Spleen (tissue), 11 donors: ENCODE data around the gene TNPO3. TPM values are rescaled to one million over a fixed set of nuclear protein-coding genes. Genes with fewer than 3 reads are reported as not detected.

Source experiments
- DNase-seq: peaks from one replicate; pipeline ENCODE4 v3.0.0-alpha.2; 2020
- H3K27ac ChIP-seq, 8 donors: fragments of 200-600 bp; sonication (generic) in 7 of 8; 1 replicate in 4 of 8; 2 replicates in 4 of 8; pipeline versions ENCODE4 v1.5.0 to v1.8.0; 2016 to 2021; ENCODE audit warnings: inconsistent platforms in 4 of 8, mild to moderate bottlenecking in 4 of 8, moderate library complexity in 1 of 8
- H3K27me3 ChIP-seq, 7 donors: fragments of 200-600 bp; sonication (generic) in 6 of 7; replicated peaks in 1 of 7; 1 replicate in 4 of 7; 2 replicates in 3 of 7; pipeline versions ENCODE4 v1.5.0 to v1.8.0; 2016 to 2021; ENCODE audit warnings: inconsistent platforms in 3 of 7, mild to moderate bottlenecking in 1 of 7
- H3K36me3 ChIP-seq, 6 donors: fragments of 200-600 bp; sonication (generic) in 5 of 6; 1 replicate in 4 of 6; 2 replicates in 2 of 6; pipeline versions ENCODE4 v1.5.0 to v1.8.0; 2016 to 2021; ENCODE audit warnings: inconsistent platforms in 2 of 6
- H3K4me1 ChIP-seq, 6 donors: fragments of 200-600 bp; sonication (generic) in 5 of 6; 1 replicate in 3 of 6; 2 replicates in 3 of 6; pipeline versions ENCODE4 v1.5.0 to v1.8.0; 2016 to 2021; ENCODE audit warnings: inconsistent platforms in 3 of 6
- H3K4me3 ChIP-seq, 8 donors: fragments of 200-600 bp; sonication (generic) in 7 of 8; 1 replicate in 4 of 8; 2 replicates in 4 of 8; pipeline versions ENCODE4 v1.5.0 to v1.8.0; 2016 to 2021; ENCODE audit warnings: inconsistent platforms in 4 of 8, mild to moderate bottlenecking in 4 of 8, moderate library complexity in 2 of 8
- H3K9me3 ChIP-seq, 8 donors: fragments of 200-600 bp; sonication (generic) in 7 of 8; 1 replicate in 4 of 8; 2 replicates in 4 of 8; pipeline versions ENCODE4 v1.5.0 to v1.8.0; 2016 to 2021; ENCODE audit warnings: inconsistent platforms in 4 of 8
- POLR2A ChIP-seq, 3 donors: fragments of 450-650 bp; IDR thresholded peaks; one replicate each; pipeline ENCODE4 v1.5.1; 2017; ENCODE audit warnings: antibody characterized with exemption in 3 of 3, mild to moderate bottlenecking in 1 of 3
- POLR2AphosphoS5 ChIP-seq, 3 donors: sonication (generic); formaldehyde crosslinking; IDR thresholded peaks; one replicate each; pipeline ENCODE4 v1.5.1; 2017; ENCODE audit warnings: antibody characterized with exemption in 3 of 3
- WGBS, 5 donors: extraction: QIAGEN DNeasy Blood & Tissue Kit in 3 of 5; methylation state at CpG; one replicate each; pipeline versions ENCODE4 v1.1.5 to v1.1.7; 2013 to 2018; 5-methylcytosine and 5-hydroxymethylcytosine counted together
- intact Hi-C: fragments of 100-400 bp; cut with DNase I; formaldehyde crosslinking; loops from one replicate; pipeline ENCODE4 v1.15.0; 2023; ENCODE audit warnings: low total_unique reads
- polyA plus RNA-seq, 3 donors: library from polyadenylated mRNA; stranded (reverse); fragments of 200-250 nt; gene quantifications; one replicate each; pipeline ENCODE4 v1.2.1, GENCODE V29; 2013
- total RNA-seq, 7 donors: library from RNA; depleted of rRNA in 3 of 7; stranded (reverse); fragments of >200 nt in 3 of 7; fragmentation: NEBNext Ultra II Directional in 4 of 7; extraction: Animal tissue kit (Norgen Biotek cat#: 25700) in 4 of 7; gene quantifications; one replicate each; pipeline versions ENCODE4 v1.1.0 to v1.2.1, GENCODE V29; 2016 to 2021
- TF ChIP-seq, protein P1 (sequence below), 11 experiments: fragments of 200-600 bp in 7 of 11; fragments of 450-650 bp in 4 of 11; sonication (generic) in 4 of 11; IDR thresholded peaks in 8 of 11; conservative IDR thresholded peaks in 3 of 11; 1 replicate in 7 of 11; 2 replicates in 4 of 11; pipeline versions ENCODE4 v1.4.0 to v1.8.0; 2016 to 2021; ENCODE audit warnings: antibody characterized with exemption in 11 of 11, inconsistent platforms in 4 of 11, mild to moderate bottlenecking in 1 of 11
- donor health status: healthy with polysubstance abuse.
- donor health status: DM: no; HTN: no; CAD: no; lungs with moderate emphysema.
- donor health status: DM: no; HTN: no; CAD: no.
- donor health status: Bipolar disorder and iron deficiency.
- donor health status: healthy.
- donor health status: DM: no; HTN: no; CAD: no.
- donor health status: DM: yes; HTN: yes; CAD: no.

The TNPO3 gene
- total and polyA plus RNA-seq, 10 donors, result 11.2 to 49.0 (median 35.1) TPM

- 26 to 58% (median 42%) methylated on average over 33 to 69 of the region's 69 CpGs for WGBS, 5 donors
- H3K4me1 ChIP-seq, result peaks cover 3 to 27% (median 16%) of the 10 kb centered on the region in 6 donors
- peak overlapping the region in 4 of 8 donors; percentile 21 to 61 (median 28) for H3K4me3 ChIP-seq
- intact Hi-C loops, result no loop called here
- H3K27me3 ChIP-seq, result peaks cover 0 to 59% (median 27%) of the 10 kb centered on the region in 7 donors
- no peak overlapping the region for H3K27ac ChIP-seq
- TF ChIP-seq, protein P1, sequence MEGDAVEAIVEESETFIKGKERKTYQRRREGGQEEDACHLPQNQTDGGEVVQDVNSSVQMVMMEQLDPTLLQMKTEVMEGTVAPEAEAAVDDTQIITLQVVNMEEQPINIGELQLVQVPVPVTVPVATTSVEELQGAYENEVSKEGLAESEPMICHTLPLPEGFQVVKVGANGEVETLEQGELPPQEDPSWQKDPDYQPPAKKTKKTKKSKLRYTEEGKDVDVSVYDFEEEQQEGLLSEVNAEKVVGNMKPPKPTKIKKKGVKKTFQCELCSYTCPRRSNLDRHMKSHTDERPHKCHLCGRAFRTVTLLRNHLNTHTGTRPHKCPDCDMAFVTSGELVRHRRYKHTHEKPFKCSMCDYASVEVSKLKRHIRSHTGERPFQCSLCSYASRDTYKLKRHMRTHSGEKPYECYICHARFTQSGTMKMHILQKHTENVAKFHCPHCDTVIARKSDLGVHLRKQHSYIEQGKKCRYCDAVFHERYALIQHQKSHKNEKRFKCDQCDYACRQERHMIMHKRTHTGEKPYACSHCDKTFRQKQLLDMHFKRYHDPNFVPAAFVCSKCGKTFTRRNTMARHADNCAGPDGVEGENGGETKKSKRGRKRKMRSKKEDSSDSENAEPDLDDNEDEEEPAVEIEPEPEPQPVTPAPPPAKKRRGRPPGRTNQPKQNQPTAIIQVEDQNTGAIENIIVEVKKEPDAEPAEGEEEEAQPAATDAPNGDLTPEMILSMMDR (IDR thresholded peaks at IDR 0.05 in 8 of 11, conservative IDR thresholded peaks at IDR 0.05 in 3 of 11), result no peak
- TF ChIP-seq POLR2A (IDR thresholded peaks at IDR 0.05) (no peak), POLR2AphosphoS5 (IDR thresholded peaks at IDR 0.05) (no peak)
- peak; percentile 68 for DNase-seq
- H3K9me3 ChIP-seq, result no peaks in the 10 kb centered on the region
- no peaks in the 10 kb centered on the region for H3K36me3 ChIP-seq
These were observed 138.9 kb downstream of the TNPO3 start for GRCh38 chr7:128915841-128916642.

DNA sequence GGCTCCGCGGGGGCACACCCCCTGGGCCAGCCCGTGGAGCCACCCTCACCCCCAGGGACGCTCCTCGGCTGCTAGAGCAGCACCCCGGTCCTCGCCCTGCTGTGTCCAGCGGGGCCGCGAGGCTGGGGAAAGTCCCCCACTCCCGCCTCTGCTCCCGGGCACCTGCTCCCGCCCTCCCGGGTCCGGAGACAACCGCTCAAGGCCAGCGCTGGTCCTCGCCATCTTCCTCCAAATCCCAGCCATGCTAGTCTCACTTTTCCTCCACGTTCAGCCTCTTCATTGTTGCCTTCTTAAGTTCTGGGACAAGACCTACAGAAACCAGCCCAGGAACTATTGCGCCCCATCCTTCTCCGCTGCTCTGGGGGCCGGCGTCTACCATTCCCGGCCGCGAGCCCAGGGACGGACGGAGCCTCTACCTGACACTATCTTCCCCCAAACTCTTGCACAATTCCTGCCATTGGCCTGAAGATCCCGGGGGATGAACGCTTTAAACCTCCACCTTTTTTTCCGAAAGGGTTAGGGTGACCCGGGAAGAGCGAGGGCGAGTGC is 139.6 kb downstream of the TNPO3 start:
- Histone ChIP-seq H3K27me3 (peaks cover 0 to 59% (median 34%) of the 10 kb centered on the region in 7 donors), H3K4me3 (peak overlapping the region in 4 of 8 donors; percentile 21 to 61 (median 28)), H3K4me1 (peaks cover 3 to 34% (median 18%) of the 10 kb centered on the region in 6 donors), H3K27ac (no peak overlapping the region), H3K36me3 (no peaks in the 10 kb centered on the region), H3K9me3 (no peaks in the 10 kb centered on the region)
- DNase-seq, result peak; percentile 72
- WGBS, 5 donors, result 3 to 9% (median 6%) methylated on average over 22 to 34 of the region's 34 CpGs
- no peak for TF ChIP-seq POLR2AphosphoS5 (IDR thresholded peaks at IDR 0.05)
- TF ChIP-seq POLR2A (IDR thresholded peaks at IDR 0.05), result no peak
- TF ChIP-seq, protein P1 (IDR thresholded peaks at IDR 0.05 in 8 of 11, conservative IDR thresholded peaks at IDR 0.05 in 3 of 11), result no peak
- intact Hi-C loops, result no loop called here

DNA sequence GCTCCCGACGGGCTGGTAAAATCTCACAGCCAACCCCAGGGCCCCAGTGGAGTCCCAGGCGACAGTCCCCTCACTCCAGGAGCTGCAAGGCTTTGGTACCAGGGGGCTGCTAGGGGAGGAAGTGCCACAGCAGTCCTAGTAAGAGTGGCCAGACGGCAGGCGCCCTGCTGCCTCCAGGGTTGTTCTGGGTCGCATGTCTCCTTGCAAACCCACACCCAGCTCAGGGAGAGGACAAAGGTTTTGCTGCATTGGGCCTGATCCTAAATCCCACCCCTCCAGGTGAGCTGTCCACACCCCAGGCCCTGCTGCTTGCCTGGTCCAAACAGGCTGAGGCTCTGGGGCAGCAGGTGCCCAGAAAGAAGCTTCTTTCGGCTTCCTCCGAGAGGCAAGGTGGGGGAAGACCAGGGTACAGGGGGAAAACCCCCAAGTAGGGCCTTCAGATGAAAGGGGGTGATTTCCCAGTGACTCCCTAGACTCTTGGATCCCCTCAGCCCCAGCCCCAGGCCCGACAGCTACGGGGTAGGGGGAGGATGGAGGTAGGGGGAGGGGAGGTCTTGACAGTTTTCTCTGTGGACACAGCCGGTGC is 140.3 kb downstream of the TNPO3 start:
- intact Hi-C loops, result no loop called here
- DNase-seq, result peak; percentile 77

More for the DNA sequence above, 140.3 kb downstream of the TNPO3 start:
- peak overlapping the region in 3 of 8 donors; percentile 21 to 61 (median 34) for H3K4me3 ChIP-seq
- no peak overlapping the region for H3K27ac ChIP-seq
- peaks cover 3 to 41% (median 21%) of the 10 kb centered on the region in 6 donors for H3K4me1 ChIP-seq
- H3K36me3 ChIP-seq, result no peaks in the 10 kb centered on the region
- H3K27me3 ChIP-seq, result peaks cover 0 to 63% (median 41%) of the 10 kb centered on the region in 7 donors
- H3K9me3 ChIP-seq, result no peaks in the 10 kb centered on the region
- no peak for TF ChIP-seq POLR2A (IDR thresholded peaks at IDR 0.05)
- TF ChIP-seq, protein P1 (IDR thresholded peaks at IDR 0.05 in 8 of 11, conservative IDR thresholded peaks at IDR 0.05 in 3 of 11), result no peak
- TF ChIP-seq POLR2AphosphoS5 (IDR thresholded peaks at IDR 0.05), result no peak
- WGBS, 5 donors, result 28 to 47% (median 30%) methylated on average over 10 to 11 of the region's 11 CpGs
